Stimulated activated effector memory CD8-positive, alpha-beta T cell treated with anti-CD3 and anti-CD28 coated beads, Interleukin-12 subunit alpha, Interleukin-12 subunit beta, amount 100 ng/mL, for 72 hours (primary cell): ENCODE data around the gene VTA1.
A peak's percentile ranks its signal among the peaks of the same experiment; 100 is the strongest.
"Not testable (repeated sequence)": the region's sequence is repeated elsewhere in the genome, so short reads cannot be mapped to it uniquely, and the experiment has no call there.

Experiments
- ATAC-seq: fragments of 150-1000 bp; cut with Tn5 transposase; 2 replicates; pipeline ENCODE4 v1.10.0; 2021
- DNase-seq, 2 donors: peaks; one replicate each; pipeline ENCODE4 v3.0.0; 2021 to 2022; ENCODE audit warnings: low spot score in 2 of 2
- H3K27ac Mint-ChIP-seq: one replicate; pipeline ENCODE4 v1.8.0; 2022; ENCODE audit warnings: mild to moderate bottlenecking, mixed read lengths
- H3K36me3 Mint-ChIP-seq: one replicate; pipeline ENCODE4 v1.8.0; 2022; ENCODE audit warnings: mild to moderate bottlenecking, mixed read lengths
- H3K4me1 Mint-ChIP-seq: one replicate; pipeline ENCODE4 v1.8.0; 2022; ENCODE audit warnings: mixed read lengths
- H3K4me3 Mint-ChIP-seq: one replicate; pipeline ENCODE4 v1.8.0; 2022; ENCODE audit warnings: mild to moderate bottlenecking, mixed read lengths
- H3K9me3 Mint-ChIP-seq: one replicate; pipeline ENCODE4 v1.8.0; 2022; ENCODE audit warnings: mixed read lengths

The VTA1 gene

DNA sequence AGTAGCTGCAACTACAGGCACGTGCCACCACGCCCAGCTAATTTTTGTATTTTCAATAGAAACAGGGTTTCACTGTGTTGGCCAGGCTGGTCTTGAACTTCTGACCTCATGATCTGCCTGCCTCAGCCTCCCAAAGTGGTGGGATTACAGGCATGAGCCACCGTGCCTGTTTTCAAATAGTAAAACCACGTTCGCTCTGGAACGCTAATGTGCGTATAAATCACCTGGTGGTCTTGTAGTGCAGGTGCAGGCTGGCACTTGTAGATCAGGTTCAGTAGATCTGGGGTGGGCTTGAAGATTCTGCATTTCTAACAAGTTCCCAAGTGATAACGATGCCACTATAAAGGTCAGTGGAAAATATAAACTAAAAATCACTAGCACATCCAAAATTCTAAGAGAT is 41.3 kb downstream of the VTA1 start:
- DNase-seq, H3K27ac Mint-ChIP-seq, H3K9me3 Mint-ChIP-seq, H3K4me3 Mint-ChIP-seq, ATAC-seq, H3K4me1 Mint-ChIP-seq: not testable (repeated sequence)
- peaks cover 26% of the 10 kb centered on the region for H3K36me3 Mint-ChIP-seq

GRCh38 chr6:142189057-142189456 is 42.0 kb downstream of the VTA1 start:
- DNase-seq (no peak), ATAC-seq (no peak)
- Mint-ChIP-seq H3K27ac (no peak overlapping the region), H3K4me3 (no peak overlapping the region), H3K4me1 (peaks cover 4% of the 10 kb centered on the region), H3K36me3 (peaks cover 26% of the 10 kb centered on the region), H3K9me3 (no peaks in the 10 kb centered on the region)

DNA sequence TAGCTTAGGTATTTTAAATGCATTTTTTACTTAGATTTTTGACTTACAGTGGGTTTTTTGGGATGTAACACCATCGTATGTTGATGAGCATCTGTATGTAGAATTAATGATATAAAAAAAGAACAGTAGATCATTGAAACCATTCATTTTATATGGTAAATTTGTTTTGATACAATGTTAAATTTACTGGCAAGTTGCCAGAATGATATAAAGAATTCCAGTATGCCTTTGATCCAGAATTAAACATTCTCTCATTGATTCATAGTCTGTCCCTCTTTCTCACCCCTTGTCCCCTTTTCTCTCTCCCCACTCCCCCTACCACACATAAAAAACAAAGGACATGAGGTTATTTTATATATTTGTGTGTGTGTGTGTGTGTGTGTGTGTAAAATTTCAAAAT is 45.3 kb downstream of the VTA1 start:
- Mint-ChIP-seq H3K9me3 (no peaks in the 10 kb centered on the region), H3K36me3 (peaks cover 45% of the 10 kb centered on the region), H3K4me3 (no peak overlapping the region), H3K4me1 (peaks cover 12% of the 10 kb centered on the region), H3K27ac (no peak overlapping the region)
- DNase-seq, result no peak
- ATAC-seq, result no peak

DNA sequence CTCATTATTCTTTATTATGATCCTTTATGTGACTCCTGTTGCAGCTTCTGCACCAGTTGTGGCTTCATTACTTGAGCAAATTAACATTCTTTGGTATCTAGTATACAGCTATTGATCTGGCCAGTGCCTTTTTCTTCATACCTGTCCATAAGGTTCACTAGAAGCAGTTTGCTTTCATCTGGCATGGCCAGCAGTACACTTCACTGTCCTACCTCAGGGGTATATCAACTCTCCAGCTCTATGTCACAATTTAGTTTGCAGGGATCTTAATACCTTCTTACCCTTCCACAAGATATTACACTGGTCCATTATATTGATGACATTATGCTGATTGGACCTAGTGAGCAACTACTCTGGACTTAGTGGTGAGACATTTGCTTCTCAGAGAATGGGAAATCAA is 46.6 kb downstream of the VTA1 start:
- no peak for ATAC-seq
- Mint-ChIP-seq H3K9me3 (no peaks in the 10 kb centered on the region), H3K36me3 (peaks cover 51% of the 10 kb centered on the region), H3K4me1 (peaks cover 12% of the 10 kb centered on the region), H3K27ac (no peak overlapping the region), H3K4me3 (no peak overlapping the region)
- DNase-seq, result no peak

GRCh38 chr6:142195862-142196541 is 48.9 kb downstream of the VTA1 start:
- Mint-ChIP-seq H3K27ac (no peak overlapping the region), H3K4me1 (peaks cover 12% of the 10 kb centered on the region), H3K4me3 (no peak overlapping the region), H3K9me3 (no peaks in the 10 kb centered on the region), H3K36me3 (peaks cover 55% of the 10 kb centered on the region)
- DNase-seq (no peak), ATAC-seq (no peak)

GRCh38 chr6:142200846-142201628 is 54.0 kb downstream of the VTA1 start:
- H3K27ac Mint-ChIP-seq, result no peak overlapping the region

DNA sequence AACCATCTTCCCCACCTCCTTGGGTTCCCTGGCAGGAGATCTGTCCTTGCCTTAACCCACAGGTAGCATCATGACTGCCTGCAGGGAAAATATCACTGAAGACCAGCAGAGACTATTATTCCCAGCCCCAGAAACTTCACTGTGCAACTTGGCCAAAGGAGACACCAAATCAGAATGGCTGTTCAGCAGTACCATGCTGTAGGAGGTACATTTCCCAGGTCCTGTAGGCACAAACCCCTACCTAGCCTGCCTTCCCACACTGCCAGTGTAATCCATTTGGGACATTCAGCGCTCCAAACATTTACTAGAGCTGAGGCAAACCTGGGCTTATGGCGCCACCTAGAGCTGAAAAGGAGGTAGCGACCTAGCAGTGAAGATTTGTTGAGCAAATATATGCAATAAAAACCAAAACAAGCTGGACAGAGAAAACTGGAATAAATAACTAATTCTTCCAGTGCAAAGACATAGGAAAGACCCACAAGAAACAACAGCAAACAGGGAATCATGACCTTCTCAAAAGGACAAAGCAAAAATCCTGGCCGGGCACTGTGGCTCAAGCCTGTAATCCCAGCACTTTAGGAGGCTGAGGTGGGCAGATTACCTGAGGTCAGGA is 60.3 kb downstream of the VTA1 start:
- H3K27ac Mint-ChIP-seq, result peak overlapping the region; percentile 58
- no peaks in the 10 kb centered on the region for H3K9me3 Mint-ChIP-seq
- no peak for ATAC-seq
- H3K36me3 Mint-ChIP-seq, result peaks cover 94% of the 10 kb centered on the region
- no peaks in the 10 kb centered on the region for H3K4me1 Mint-ChIP-seq
- DNase-seq, result no peak
- no peak overlapping the region for H3K4me3 Mint-ChIP-seq

More at GRCh38 chr6:142200846-142201628, 54.0 kb downstream of the VTA1 start:
- no peak for DNase-seq
- Mint-ChIP-seq H3K4me1 (no peaks in the 10 kb centered on the region), H3K36me3 (peaks cover 84% of the 10 kb centered on the region), H3K4me3 (no peak overlapping the region), H3K9me3 (no peaks in the 10 kb centered on the region)
- ATAC-seq, result no peak

- ATAC-seq (no peak), DNase-seq (no peak)
- Mint-ChIP-seq H3K4me1 (no peaks in the 10 kb centered on the region), H3K27ac (no peak overlapping the region), H3K4me3 (no peak overlapping the region), H3K9me3 (peaks cover 3% of the 10 kb centered on the region), H3K36me3 (peaks cover 79% of the 10 kb centered on the region)
Observed at GRCh38 chr6:142210606-142211005, 63.5 kb downstream of the VTA1 start.

DNA sequence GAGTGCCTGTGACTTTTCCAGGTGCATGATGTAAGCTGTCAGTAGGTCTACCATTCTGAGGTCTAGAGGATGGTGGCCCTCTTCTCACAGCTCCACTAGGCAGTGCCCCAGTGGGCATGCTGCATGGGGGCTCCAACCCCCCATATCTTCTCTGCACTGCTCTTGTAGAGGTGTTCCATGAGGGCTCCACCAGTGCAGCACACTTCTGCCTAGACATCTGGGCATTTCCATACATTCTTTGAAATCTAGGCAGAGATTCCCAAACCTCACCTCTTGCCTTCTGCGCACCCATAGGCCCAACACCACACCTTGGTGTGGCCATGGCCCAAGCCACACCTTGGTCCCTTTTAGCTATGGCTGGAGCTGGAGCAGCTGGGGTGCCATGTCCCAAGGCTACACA is 66.3 kb downstream of the VTA1 start:
- Mint-ChIP-seq H3K4me1 (no peaks in the 10 kb centered on the region), H3K36me3 (peaks cover 65% of the 10 kb centered on the region)

GRCh38 chr6:142218446-142218845 is 71.4 kb downstream of the VTA1 start:
- DNase-seq (no peak), ATAC-seq (no peak)
- Mint-ChIP-seq H3K4me3 (no peak overlapping the region), H3K9me3 (no peaks in the 10 kb centered on the region), H3K4me1 (no peaks in the 10 kb centered on the region), H3K36me3 (peaks cover 37% of the 10 kb centered on the region), H3K27ac (no peak overlapping the region)

More for the DNA sequence above, 66.3 kb downstream of the VTA1 start:
- peaks cover 3% of the 10 kb centered on the region for H3K9me3 Mint-ChIP-seq
- no peak overlapping the region for H3K4me3 Mint-ChIP-seq
- peak overlapping the region; percentile 23 for H3K27ac Mint-ChIP-seq
- no peak for DNase-seq
- ATAC-seq, result no peak

DNA sequence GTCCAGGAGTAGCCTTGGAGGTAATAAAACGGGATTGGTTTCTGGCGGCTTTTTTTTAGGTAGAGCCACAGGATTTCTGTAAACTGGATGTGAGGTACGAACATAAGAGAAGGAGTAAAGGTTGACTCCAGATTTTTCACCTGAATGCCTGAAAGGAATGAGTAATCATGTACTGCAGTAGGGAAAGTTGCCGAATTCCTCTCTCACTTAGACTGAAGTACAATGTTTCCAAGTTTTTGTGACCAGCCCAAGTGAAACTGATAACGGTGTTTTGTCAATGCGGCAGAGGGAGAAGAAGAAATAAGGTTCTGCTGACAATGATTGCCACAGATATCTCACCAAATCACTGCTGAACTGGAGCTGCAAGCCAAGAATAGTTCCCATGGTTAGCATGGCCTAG is 75.0 kb downstream of the VTA1 start:
- H3K4me1 Mint-ChIP-seq, result no peaks in the 10 kb centered on the region
- peaks cover 29% of the 10 kb centered on the region for H3K36me3 Mint-ChIP-seq
- no peaks in the 10 kb centered on the region for H3K9me3 Mint-ChIP-seq
- H3K4me3 Mint-ChIP-seq, result no peak overlapping the region
- no peak overlapping the region for H3K27ac Mint-ChIP-seq
- ATAC-seq (no peak), DNase-seq (no peak)

GRCh38 chr6:142223938-142224337 is 76.9 kb downstream of the VTA1 start:
- ATAC-seq (no peak), DNase-seq (no peak)
- no peak overlapping the region for H3K4me3 Mint-ChIP-seq
- peaks cover 2% of the 10 kb centered on the region for H3K9me3 Mint-ChIP-seq
- no peak overlapping the region for H3K27ac Mint-ChIP-seq
- H3K4me1 Mint-ChIP-seq, result no peaks in the 10 kb centered on the region
- H3K36me3 Mint-ChIP-seq, result peaks cover 13% of the 10 kb centered on the region

GRCh38 chr6:142225115-142225514 is 78.1 kb downstream of the VTA1 start:
- Mint-ChIP-seq H3K27ac (no peak overlapping the region), H3K4me3 (no peak overlapping the region), H3K36me3 (peaks cover under 1% of the 10 kb centered on the region), H3K9me3 (peaks cover 2% of the 10 kb centered on the region), H3K4me1 (no peaks in the 10 kb centered on the region)
- ATAC-seq, result peak; percentile 70
- DNase-seq, result no peak

GRCh38 chr6:142225552-142225951 is 78.5 kb downstream of the VTA1 start:
- H3K36me3 Mint-ChIP-seq, result no peaks in the 10 kb centered on the region
- ATAC-seq, result no peak
- no peak overlapping the region for H3K27ac Mint-ChIP-seq
- no peak overlapping the region for H3K4me3 Mint-ChIP-seq
- H3K4me1 Mint-ChIP-seq, result no peaks in the 10 kb centered on the region
- no peak for DNase-seq
- H3K9me3 Mint-ChIP-seq, result peaks cover 2% of the 10 kb centered on the region

GRCh38 chr6:142226731-142227130 is 79.7 kb downstream of the VTA1 start:
- Mint-ChIP-seq H3K9me3 (peaks cover 2% of the 10 kb centered on the region), H3K4me1 (no peaks in the 10 kb centered on the region), H3K36me3 (no peaks in the 10 kb centered on the region), H3K4me3 (no peak overlapping the region), H3K27ac (no peak overlapping the region)
- no peak for DNase-seq
- ATAC-seq, result no peak
